ENCODE measurements around the gene SWT1. TPM values are rescaled to one million over a fixed set of nuclear protein-coding genes. Genes with fewer than 3 reads are reported as not detected.

Gene SWT1
- total and polyA plus RNA-seq, 2 experiments from 2014 or later = 3.4 to 9.5 TPM

GRCh38 chr1:185334182-185334581, 177.2 kb downstream of the SWT1 start:
- no peaks in the 10 kb centered on the region for H3K9me3 ChIP-seq (ENCODE audit: low read depth)

GRCh38 chr1:185337246-185337645, 180.3 kb downstream of the SWT1 start:
- H3K9me3 ChIP-seq (ENCODE audit: low read depth) = no peaks in the 10 kb centered on the region
- no peaks in the 10 kb centered on the region for H3K4me1 ChIP-seq (ENCODE audit: insufficient read depth)
- no peak overlapping the region for H3K4me3 ChIP-seq
- no peak overlapping the region for H3K4me2 ChIP-seq
- no peaks in the 10 kb centered on the region for H3K27me3 ChIP-seq
- H3K36me3 ChIP-seq (replicated peaks; ENCODE audit: insufficient read depth, low read depth) = no peaks in the 10 kb centered on the region
- no peak overlapping the region for H3K27ac ChIP-seq
- no peaks in the 10 kb centered on the region for H3K9me2 ChIP-seq (replicated peaks; ENCODE audit: insufficient read depth)
- DNase-seq (ENCODE audit: low spot score) = no peak
- no peaks in the 10 kb centered on the region for H3K79me2 ChIP-seq
- no peak for TF ChIP-seq CTCF (IDR thresholded peaks at IDR 0.05; ENCODE audit: poor library complexity)
- TF ChIP-seq EZH2phosphoT487 (IDR thresholded peaks at IDR 0.05; ENCODE audit: low read depth, severe bottlenecking, unreplicated experiment) = no peak
- no peak for TF ChIP-seq EZH2 (IDR thresholded peaks at IDR 0.05; ENCODE audit: borderline replicate concordance)
- no peak overlapping the region for H2AFZ ChIP-seq
- 79% methylated on average over 4 of the region's 4 CpGs for WGBS (ENCODE audit: low lambda C conversion rate, missing lambda C conversion rate)
- H4K20me1 ChIP-seq (ENCODE audit: insufficient read depth, poor library complexity, severe bottlenecking) = no peaks in the 10 kb centered on the region

More at GRCh38 chr1:185334182-185334581, 177.2 kb downstream of the SWT1 start:
- TF ChIP-seq EZH2phosphoT487 (IDR thresholded peaks at IDR 0.05; ENCODE audit: low read depth, severe bottlenecking, unreplicated experiment) = no peak
- no peak for TF ChIP-seq EZH2 (IDR thresholded peaks at IDR 0.05; ENCODE audit: borderline replicate concordance)
- TF ChIP-seq CTCF (IDR thresholded peaks at IDR 0.05; ENCODE audit: poor library complexity) = no peak
- Histone ChIP-seq H3K27ac (no peak overlapping the region), H3K79me2 (no peaks in the 10 kb centered on the region), H3K4me2 (no peak overlapping the region), H3K27me3 (no peaks in the 10 kb centered on the region), H3K4me1 (ENCODE audit: insufficient read depth) (no peaks in the 10 kb centered on the region), H3K4me3 (no peak overlapping the region), H3K36me3 (replicated peaks; ENCODE audit: insufficient read depth, low read depth) (no peaks in the 10 kb centered on the region), H2AFZ (no peak overlapping the region), H3K9me2 (replicated peaks; ENCODE audit: insufficient read depth) (no peaks in the 10 kb centered on the region), H4K20me1 (ENCODE audit: insufficient read depth, poor library complexity, severe bottlenecking) (no peaks in the 10 kb centered on the region)
- DNase-seq (ENCODE audit: low spot score) = no peak
- WGBS (ENCODE audit: low lambda C conversion rate, missing lambda C conversion rate) = 79% methylated on average over 4 of the region's 4 CpGs

- no peak for DNase-seq (ENCODE audit: low spot score)
Observed at GRCh38 chr1:185338719-185339622, 182.0 kb downstream of the SWT1 start.

More at GRCh38 chr1:185338719-185339622, 182.0 kb downstream of the SWT1 start:
- Histone ChIP-seq H3K9me3 (ENCODE audit: low read depth) (no peaks in the 10 kb centered on the region), H3K27ac (no peak overlapping the region), H3K9me2 (replicated peaks; ENCODE audit: insufficient read depth) (no peaks in the 10 kb centered on the region), H3K79me2 (no peaks in the 10 kb centered on the region), H3K4me1 (ENCODE audit: insufficient read depth) (no peaks in the 10 kb centered on the region), H3K36me3 (replicated peaks; ENCODE audit: insufficient read depth, low read depth) (no peaks in the 10 kb centered on the region), H4K20me1 (ENCODE audit: insufficient read depth, poor library complexity, severe bottlenecking) (no peaks in the 10 kb centered on the region), H3K4me3 (no peak overlapping the region), H2AFZ (no peak overlapping the region), H3K27me3 (no peaks in the 10 kb centered on the region), H3K4me2 (no peak overlapping the region)
- WGBS (ENCODE audit: low lambda C conversion rate, missing lambda C conversion rate) = 91% methylated on average over 8 of the region's 8 CpGs
- TF ChIP-seq EZH2phosphoT487 (IDR thresholded peaks at IDR 0.05; ENCODE audit: low read depth, severe bottlenecking, unreplicated experiment) = no peak
- no peak for TF ChIP-seq CTCF (IDR thresholded peaks at IDR 0.05; ENCODE audit: poor library complexity)
- TF ChIP-seq EZH2 (IDR thresholded peaks at IDR 0.05; ENCODE audit: borderline replicate concordance) = no peak
